ENCODE data around the gene FZD10. TPM values are rescaled to one million over a fixed set of nuclear protein-coding genes. Genes with fewer than 3 reads are reported as not detected.

The FZD10 gene
- total RNA-seq, 2 experiments from 2014 or later = not detected

GRCh38 chr12:130161261-130162243 is 712 bp upstream of the FZD10 start:
- intact Hi-C loops (cut with DNase I, micrococcal nuclease) = no loop called here

GRCh38 chr12:130162745-130163460 is 639 bp downstream of the FZD10 start:
- peak overlapping the region; percentile 63 for H3K4me3 Mint-ChIP-seq
- CTCF ChIA-PET = no interaction called here
- no peaks in the 10 kb centered on the region for H3K4me1 Mint-ChIP-seq (ENCODE audit: low read depth)
- intact Hi-C loops (cut with DNase I, micrococcal nuclease) = no loop called here
- Histone ChIP-seq H3K27me3 (ENCODE audit: control insufficient read depth in 1 of 2, insufficient read depth in 2 of 2, low read length in 2 of 2) (peaks cover 59 to 66% of the 10 kb centered on the region in 2 experiments), H3K4me3 (ENCODE audit: low read length) (no peak overlapping the region), H3K27ac (ENCODE audit: low read depth in 1 of 2, low read length in 2 of 2) (no peak overlapping the region), H3K4me1 (ENCODE audit: insufficient read depth, low read length) (peaks cover 12% of the 10 kb centered on the region), H3K36me3 (ENCODE audit: insufficient read depth, low read length) (no peaks in the 10 kb centered on the region), H3K9me3 (ENCODE audit: control insufficient read depth in 1 of 2, insufficient read depth in 1 of 2, low read length in 2 of 2) (peaks cover 0 to 23% of the 10 kb centered on the region in 2 experiments)
- H3K36me3 Mint-ChIP-seq (ENCODE audit: low read depth) = no peaks in the 10 kb centered on the region
- ATAC-seq (ENCODE audit: poor library complexity) (no peak), DNase-seq (no peak)
- H3K27me3 Mint-ChIP-seq = peaks cover 48% of the 10 kb centered on the region
- no peaks in the 10 kb centered on the region for H3K9me3 Mint-ChIP-seq
- no peak for TF ChIP-seq CTCF (IDR thresholded peaks at IDR 0.05)
- POLR2A ChIA-PET = no interaction called here
- H3K27ac Mint-ChIP-seq = no peak overlapping the region

More at GRCh38 chr12:130161261-130162243, 712 bp upstream of the FZD10 start:
- Mint-ChIP-seq H3K27ac (no peak overlapping the region), H3K4me3 (no peak overlapping the region), H3K36me3 (ENCODE audit: low read depth) (no peaks in the 10 kb centered on the region), H3K4me1 (ENCODE audit: low read depth) (no peaks in the 10 kb centered on the region), H3K9me3 (no peaks in the 10 kb centered on the region), H3K27me3 (peaks cover 36% of the 10 kb centered on the region)
- Histone ChIP-seq H3K27ac (ENCODE audit: low read depth in 1 of 2, low read length in 2 of 2) (no peak overlapping the region), H3K4me3 (ENCODE audit: low read length) (peak overlapping the region; percentile 19), H3K9me3 (ENCODE audit: control insufficient read depth in 1 of 2, insufficient read depth in 1 of 2, low read length in 2 of 2) (peaks cover 0 to 28% of the 10 kb centered on the region in 2 experiments), H3K36me3 (ENCODE audit: insufficient read depth, low read length) (no peaks in the 10 kb centered on the region), H3K27me3 (ENCODE audit: control insufficient read depth in 1 of 2, insufficient read depth in 2 of 2, low read length in 2 of 2) (peaks cover 66% of the 10 kb centered on the region in 2 experiments), H3K4me1 (ENCODE audit: insufficient read depth, low read length) (peaks cover 12% of the 10 kb centered on the region)
- ChIA-PET POLR2A (no interaction called here), CTCF (no interaction called here)
- ATAC-seq (ENCODE audit: poor library complexity) (no peak), DNase-seq (no peak)
- TF ChIP-seq CTCF (IDR thresholded peaks at IDR 0.05) = no peak

- Mint-ChIP-seq H3K27ac (no peak overlapping the region), H3K9me3 (no peaks in the 10 kb centered on the region), H3K4me3 (peak overlapping the region; percentile 74), H3K27me3 (peaks cover 55% of the 10 kb centered on the region), H3K36me3 (ENCODE audit: low read depth) (no peaks in the 10 kb centered on the region), H3K4me1 (ENCODE audit: low read depth) (no peaks in the 10 kb centered on the region)
- H3K9me3 ChIP-seq (ENCODE audit: control insufficient read depth in 1 of 2, insufficient read depth in 1 of 2, low read length in 2 of 2) = peaks cover 0 to 23% of the 10 kb centered on the region in 2 experiments
- no peak for TF ChIP-seq CTCF (IDR thresholded peaks at IDR 0.05)
- POLR2A ChIA-PET = no interaction called here
- ATAC-seq (ENCODE audit: poor library complexity) = no peak
- H3K4me1 ChIP-seq (ENCODE audit: insufficient read depth, low read length) = peaks cover 12% of the 10 kb centered on the region
- peaks cover 52 to 63% of the 10 kb centered on the region in 2 experiments for H3K27me3 ChIP-seq (ENCODE audit: control insufficient read depth in 1 of 2, insufficient read depth in 2 of 2, low read length in 2 of 2)
- no peak for DNase-seq
- no peak overlapping the region for H3K27ac ChIP-seq (ENCODE audit: low read depth in 1 of 2, low read length in 2 of 2)
- H3K36me3 ChIP-seq (ENCODE audit: insufficient read depth, low read length) = no peaks in the 10 kb centered on the region
- CTCF ChIA-PET = no interaction called here
- H3K4me3 ChIP-seq (ENCODE audit: low read length) = no peak overlapping the region
- intact Hi-C loops (cut with DNase I, micrococcal nuclease) = no loop called here
Observed at GRCh38 chr12:130163461-130164215, 1.4 kb downstream of the FZD10 start.

Data from CD4-positive, alpha-beta T cell (primary cell).